IPS-20b (cell line): ENCODE results near the gene KRTAP5-7.
"Not testable (repeated sequence)": the region's sequence is repeated elsewhere in the genome, so short reads cannot be mapped to it uniquely, and the experiment has no call there.

Experiments
- H3K27ac ChIP-seq: one replicate; pipeline ENCODE4 v1.5.1; 2013; ENCODE audit warnings: low read length
- H3K27me3 ChIP-seq: 2 replicates; pipeline ENCODE4 v1.6.1; 2013; ENCODE audit warnings: mild to moderate bottlenecking, low read length, inconsistent platforms; ENCODE audit not compliant: insufficient read depth
- H3K36me3 ChIP-seq: 2 replicates; pipeline ENCODE4 v1.6.1; 2013; ENCODE audit warnings: low read depth, mild to moderate bottlenecking, inconsistent platforms, low read length, moderate library complexity; ENCODE audit not compliant: insufficient read depth
- H3K4me1 ChIP-seq: 2 replicates; pipeline ENCODE4 v1.6.1; 2013; ENCODE audit warnings: mild to moderate bottlenecking, control low read depth, inconsistent platforms, low read length, moderate library complexity; ENCODE audit not compliant: insufficient read depth
- H3K4me3 ChIP-seq: 2 replicates; pipeline ENCODE4 v1.5.1; 2013; ENCODE audit warnings: mild to moderate bottlenecking, low read length, inconsistent platforms
- H3K9ac ChIP-seq: 2 replicates; pipeline ENCODE4 v1.6.1; 2013; ENCODE audit warnings: low read depth, mild to moderate bottlenecking, inconsistent platforms, low read length, moderate library complexity
- H3K9me3 ChIP-seq: 2 replicates; pipeline ENCODE4 v1.6.1; 2013; ENCODE audit warnings: mild to moderate bottlenecking, low read depth, low read length, inconsistent platforms; ENCODE audit not compliant: insufficient read depth

Gene KRTAP5-7

DNA sequence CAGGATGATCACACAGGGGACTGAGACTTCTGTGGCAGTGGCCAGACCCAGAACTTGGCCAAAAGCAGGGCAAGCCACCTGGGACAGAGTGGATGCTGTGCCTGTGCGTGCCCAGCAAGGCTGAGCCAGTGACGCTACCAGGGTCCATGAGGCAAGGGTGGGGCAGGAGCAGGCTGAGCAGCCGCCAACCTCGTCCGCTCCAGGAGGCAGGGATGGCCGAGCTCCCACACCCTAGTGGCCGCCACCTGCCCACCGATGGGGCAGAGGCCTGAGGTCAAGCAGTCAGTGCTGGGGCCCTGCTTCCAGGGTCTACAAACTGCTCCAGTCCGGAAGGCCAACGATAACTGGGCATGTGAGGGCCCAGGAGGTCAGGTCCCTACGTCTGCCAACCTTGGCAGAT, 28.4 kb downstream of the KRTAP5-7 start:
- Histone ChIP-seq H3K4me1 (no peaks in the 10 kb centered on the region; the same call in 1 of the 2 replicates), H3K36me3 (no peaks in the 10 kb centered on the region), H3K9ac (no peak overlapping the region), H3K27me3 (no peaks in the 10 kb centered on the region), H3K4me3 (no peak overlapping the region), H3K27ac (no peak overlapping the region), H3K9me3 (no peaks in the 10 kb centered on the region)

DNA sequence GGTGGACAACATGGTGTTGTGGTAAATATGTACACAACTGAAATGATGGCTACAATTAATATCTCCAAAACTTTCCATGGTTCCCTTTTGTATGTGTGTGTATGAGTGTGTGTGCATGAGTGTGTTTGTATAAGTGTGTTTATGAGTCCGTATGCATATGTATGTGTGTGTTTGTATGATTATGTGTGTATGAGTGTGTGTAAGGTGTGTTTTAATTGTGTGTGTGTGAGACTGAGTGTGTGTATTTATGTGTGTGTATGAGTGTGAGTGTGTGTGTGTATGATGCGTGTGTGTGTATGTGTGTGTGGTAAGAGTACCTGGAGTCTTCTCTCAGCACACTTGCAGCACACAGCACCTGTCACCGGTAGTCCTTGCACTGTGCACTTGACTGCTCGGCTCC, 29.0 kb downstream of the KRTAP5-7 start:
- Histone ChIP-seq H3K9me3 (no peaks in the 10 kb centered on the region), H3K4me3 (no peak overlapping the region), H3K4me1 (no peaks in the 10 kb centered on the region), H3K27me3 (no peaks in the 10 kb centered on the region), H3K9ac (no peak overlapping the region), H3K27ac (no peak overlapping the region), H3K36me3 (no peaks in the 10 kb centered on the region)

DNA sequence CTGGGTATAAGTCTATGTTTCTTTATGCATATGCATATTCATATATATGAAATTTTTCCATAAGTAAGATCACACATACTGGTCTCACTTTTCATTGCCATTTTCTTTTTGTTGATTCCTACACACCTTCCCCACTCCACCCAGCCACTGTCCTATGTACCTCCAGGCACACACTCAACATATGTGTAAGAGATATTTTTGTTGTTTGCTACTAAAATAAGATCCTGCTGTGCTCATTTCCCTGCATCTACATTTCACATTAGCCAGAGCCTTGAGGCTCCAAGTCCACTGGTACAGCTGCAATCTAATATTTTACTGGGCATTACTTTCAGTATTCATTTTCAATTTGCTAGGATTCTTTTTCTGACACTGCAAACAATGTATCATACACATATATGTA, 30.2 kb downstream of the KRTAP5-7 start:
- Histone ChIP-seq H3K36me3 (no peaks in the 10 kb centered on the region), H3K27ac (no peak overlapping the region), H3K9ac (no peak overlapping the region), H3K4me3 (no peak overlapping the region), H3K4me1 (no peaks in the 10 kb centered on the region), H3K27me3 (no peaks in the 10 kb centered on the region), H3K9me3 (no peaks in the 10 kb centered on the region)

DNA sequence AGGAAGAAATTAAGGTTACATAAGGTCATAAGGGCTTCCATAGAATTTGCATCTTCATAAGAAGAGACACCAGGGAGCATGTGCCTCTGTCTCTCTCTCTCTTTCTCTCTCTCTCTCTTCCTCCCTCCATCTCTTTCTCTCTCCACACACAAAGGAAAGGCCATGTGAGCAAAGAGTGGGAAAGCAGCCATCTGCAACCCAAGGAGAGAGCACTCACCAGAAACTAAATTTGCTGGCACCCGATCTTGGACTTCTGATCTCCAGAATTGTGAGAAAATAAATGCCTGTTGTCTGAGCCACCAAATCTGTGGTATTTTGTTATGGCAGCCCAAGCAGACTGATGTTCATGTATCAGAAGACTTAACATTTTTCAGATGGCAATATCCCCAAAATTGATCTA, 31.9 kb downstream of the KRTAP5-7 start:
- H3K4me3 ChIP-seq, result no peak overlapping the region
- no peaks in the 10 kb centered on the region for H3K9me3 ChIP-seq
- H3K36me3 ChIP-seq, result no peaks in the 10 kb centered on the region
- H3K4me1 ChIP-seq, result peaks cover 2% of the 10 kb centered on the region; the same call in 1 of the 2 replicates
- H3K9ac ChIP-seq, result no peak overlapping the region
- no peaks in the 10 kb centered on the region for H3K27me3 ChIP-seq
- no peak overlapping the region for H3K27ac ChIP-seq

DNA sequence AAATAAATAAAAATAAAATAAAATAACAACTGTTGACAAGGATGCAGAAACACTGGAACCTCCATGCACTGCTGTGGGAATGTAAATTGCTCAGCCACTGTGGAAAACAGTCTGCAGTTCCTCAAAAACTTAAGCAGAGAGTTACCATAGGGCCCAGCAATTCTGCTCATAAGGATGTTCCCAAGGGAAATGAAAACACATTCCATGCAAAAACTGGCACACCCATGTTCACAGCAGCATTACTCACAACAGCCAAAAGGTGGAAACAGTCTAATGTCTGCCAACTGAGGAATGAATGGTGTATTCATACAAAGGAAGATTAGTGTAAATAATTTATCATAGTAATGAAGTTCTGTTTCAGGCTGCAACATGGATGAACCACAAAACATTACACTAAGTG, 35.1 kb downstream of the KRTAP5-7 start:
- Histone ChIP-seq H3K9me3 (no peaks in the 10 kb centered on the region), H3K27me3 (no peaks in the 10 kb centered on the region), H3K36me3 (no peaks in the 10 kb centered on the region), H3K27ac (no peak overlapping the region), H3K4me1 (peaks cover 3% of the 10 kb centered on the region; the same call in 1 of the 2 replicates), H3K9ac (no peak overlapping the region), H3K4me3 (no peak overlapping the region)

DNA sequence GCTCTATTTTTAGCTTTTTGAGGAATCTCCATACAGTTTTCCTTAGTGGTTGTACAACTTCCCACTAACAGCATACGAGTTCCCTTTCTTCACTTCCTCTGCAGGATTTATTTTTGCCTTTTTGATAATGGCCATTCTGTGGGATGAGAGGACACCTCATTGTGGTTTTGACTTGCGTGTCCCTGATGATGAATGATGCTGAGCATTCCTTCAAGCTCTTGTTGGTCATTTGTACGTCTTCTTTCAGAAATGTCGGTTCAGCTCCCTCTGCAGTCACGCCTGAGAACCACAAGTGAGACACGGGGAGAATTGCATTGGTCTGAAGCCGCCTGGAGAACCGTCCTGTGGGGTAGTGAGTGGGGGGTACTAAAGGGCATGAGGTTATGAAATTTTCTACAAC, 36.3 kb downstream of the KRTAP5-7 start:
- Histone ChIP-seq H3K4me1 (peaks cover 3% of the 10 kb centered on the region; the same call in 1 of the 2 replicates), H3K36me3 (no peaks in the 10 kb centered on the region), H3K9ac (no peak overlapping the region), H3K4me3 (no peak overlapping the region), H3K27ac (no peak overlapping the region), H3K27me3 (peaks cover 4% of the 10 kb centered on the region; the same call in 1 of the 2 replicates), H3K9me3 (no peaks in the 10 kb centered on the region)

DNA sequence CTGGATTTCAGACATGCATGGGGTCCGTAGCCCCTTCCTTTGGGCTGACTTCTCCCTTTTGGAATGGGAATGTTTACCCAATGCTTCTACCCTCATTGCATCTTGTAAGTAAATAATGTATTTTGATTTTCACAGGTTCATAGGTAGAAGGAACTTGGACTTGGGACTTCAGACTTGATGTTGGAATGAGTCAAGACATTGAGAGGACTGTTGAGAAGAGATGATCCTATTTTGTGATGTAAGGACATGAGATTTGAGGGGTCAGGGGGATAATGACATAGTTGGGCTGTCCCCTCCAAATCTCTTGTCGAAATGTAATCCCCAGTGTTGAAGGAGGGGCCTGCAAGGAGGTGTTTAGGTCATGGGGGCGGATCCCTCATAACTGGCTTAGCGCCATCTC, 37.4 kb downstream of the KRTAP5-7 start:
- Histone ChIP-seq H3K4me1 (peaks cover 3% of the 10 kb centered on the region; the same call in 1 of the 2 replicates), H3K27me3 (peaks cover 6% of the 10 kb centered on the region; the same call in 1 of the 2 replicates), H3K9ac (no peak overlapping the region), H3K9me3 (no peaks in the 10 kb centered on the region), H3K27ac (no peak overlapping the region), H3K36me3 (no peaks in the 10 kb centered on the region), H3K4me3 (no peak overlapping the region)

DNA sequence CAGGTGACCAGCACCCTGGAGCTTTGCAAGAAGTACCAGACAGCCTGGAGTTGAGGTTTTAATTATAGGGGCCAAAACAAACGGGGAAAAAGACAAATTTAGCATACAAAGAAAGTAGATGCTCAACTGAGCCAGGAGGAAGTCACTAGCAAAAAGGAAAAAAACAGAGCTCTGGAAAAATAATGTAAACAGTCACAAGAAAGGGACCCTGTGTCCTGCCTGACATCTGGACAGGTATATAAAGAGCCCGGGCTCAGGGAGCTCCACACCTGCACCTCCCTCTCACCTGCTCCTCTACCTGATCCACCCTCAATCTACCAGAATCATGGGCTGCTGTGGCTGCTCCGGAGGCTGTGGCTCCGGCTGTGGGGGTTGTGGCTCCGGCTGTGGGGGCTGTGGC, 38.2 kb downstream of the KRTAP5-7 start, which contains the start of gene KRTAP5-10:
Gene KRTAP5-10, plus strand, starts transcription at position 301 of the 400 bp plus-strand sequence. Its CDS starts 25 bp downstream, at position 326.
- Histone ChIP-seq H3K4me1 (peaks cover 3% of the 10 kb centered on the region; the same call in 1 of the 2 replicates), H3K9ac (no peak within 1 kb of the TSS), H3K36me3 (no peaks in the 10 kb centered on the region), H3K4me3 (no peak within 1 kb of the TSS), H3K27me3 (peaks cover 6% of the 10 kb centered on the region; the same call in 1 of the 2 replicates), H3K27ac (no peak within 1 kb of the TSS), H3K9me3 (no peaks in the 10 kb centered on the region)

DNA sequence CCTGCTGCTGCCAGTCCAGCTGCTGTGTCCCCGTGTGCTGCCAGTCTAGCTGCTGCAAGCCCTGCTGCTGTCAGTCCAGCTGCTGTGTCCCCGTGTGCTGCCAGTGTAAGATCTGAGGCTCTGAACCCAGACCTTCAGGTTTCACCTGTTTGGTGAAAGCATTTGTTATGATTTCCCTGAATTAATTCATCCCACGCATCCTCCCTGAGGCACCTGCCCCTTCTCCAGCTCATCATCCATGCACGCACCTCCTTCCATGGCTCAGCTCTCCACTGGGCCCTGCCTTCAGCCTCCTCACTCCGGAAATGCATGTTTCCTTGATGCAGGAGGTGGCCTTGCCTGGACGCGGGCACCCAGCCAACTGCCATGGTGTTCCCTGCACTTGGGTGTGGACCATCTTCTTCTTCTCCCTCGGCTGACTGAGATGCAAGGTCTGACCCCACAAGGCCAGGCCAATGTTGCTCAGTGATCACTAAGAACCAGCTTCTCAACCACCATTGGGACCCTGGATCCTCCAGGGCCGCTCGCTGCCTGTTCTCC, 39.1 kb downstream of the KRTAP5-7 start:
- H3K27me3 ChIP-seq, result peaks cover 6% of the 10 kb centered on the region; the same call in 1 of the 2 replicates
- no peak overlapping the region for H3K9ac ChIP-seq
- no peaks in the 10 kb centered on the region for H3K9me3 ChIP-seq
- no peak overlapping the region for H3K4me3 ChIP-seq
- H3K27ac ChIP-seq, result no peak overlapping the region
- no peaks in the 10 kb centered on the region for H3K36me3 ChIP-seq
- H3K4me1 ChIP-seq, result peaks cover 3% of the 10 kb centered on the region; the same call in 1 of the 2 replicates

DNA sequence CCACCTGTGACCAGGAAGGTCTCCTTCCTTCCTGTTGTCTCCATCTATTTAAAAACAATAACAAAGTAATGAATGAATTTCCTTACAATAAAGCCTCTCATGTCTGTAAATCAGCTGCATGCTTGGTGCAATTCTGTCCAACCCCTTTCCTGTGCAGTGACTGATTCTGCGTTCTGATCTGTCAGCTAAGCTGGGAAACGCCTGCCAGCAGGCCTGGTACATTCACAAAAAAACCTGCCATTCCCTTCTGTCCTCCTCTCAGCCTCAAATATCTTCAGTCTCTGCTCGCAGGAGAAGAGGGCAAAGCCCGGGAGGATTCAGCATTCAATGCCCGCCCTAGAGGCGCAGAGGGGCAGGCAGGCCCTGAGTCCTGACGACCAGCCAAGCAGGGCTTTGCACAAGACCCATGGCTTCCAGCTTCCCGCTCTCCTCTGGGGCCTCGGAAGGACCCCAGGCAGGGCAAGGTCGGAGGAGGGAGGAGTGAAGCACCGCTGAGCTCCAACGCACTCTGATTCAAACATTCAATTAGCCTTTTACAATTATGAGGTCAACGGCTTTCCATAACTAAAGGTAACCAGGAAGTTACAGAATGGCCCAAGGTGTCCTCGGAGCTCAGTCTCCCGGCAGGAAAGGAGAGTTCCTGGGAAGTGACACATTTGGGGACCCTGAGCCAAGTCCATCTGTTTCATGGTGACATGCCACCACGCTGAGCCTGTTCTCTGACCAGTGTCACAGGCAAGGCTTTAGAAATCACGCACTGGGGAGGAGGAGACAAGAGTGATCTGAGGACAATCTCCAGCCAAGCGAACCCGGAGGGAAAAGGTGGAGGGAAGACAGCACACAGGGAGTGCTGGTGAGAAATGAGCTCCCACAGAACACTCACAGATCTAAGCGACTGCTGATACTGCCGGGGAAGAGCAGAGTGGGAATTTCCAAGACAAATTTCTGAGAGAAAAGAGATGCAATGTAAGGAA, 39.8 kb downstream of the KRTAP5-7 start:
- not testable (repeated sequence) for H3K4me1 ChIP-seq, H3K9ac ChIP-seq, H3K27me3 ChIP-seq, H3K9me3 ChIP-seq, H3K4me3 ChIP-seq, H3K36me3 ChIP-seq, H3K27ac ChIP-seq

DNA sequence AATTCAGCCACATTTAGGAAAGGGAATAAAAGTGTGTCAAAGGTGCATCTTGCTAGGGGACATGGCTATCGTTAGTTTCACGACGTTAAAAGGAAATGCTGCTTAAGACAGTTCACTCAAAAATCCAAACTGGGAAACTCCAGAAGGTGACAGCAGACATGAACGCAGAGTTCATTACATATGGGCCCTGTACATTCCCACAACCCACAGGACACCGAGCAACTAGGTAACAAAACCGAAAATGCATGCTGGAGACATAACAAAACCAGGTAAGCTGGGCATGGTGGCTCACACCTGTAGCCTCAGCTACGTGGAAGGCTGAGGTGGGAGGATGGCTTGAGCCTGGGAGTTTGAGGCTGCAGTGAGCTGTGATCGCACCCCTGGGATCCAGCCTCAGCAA, 40.6 kb downstream of the KRTAP5-7 start:
- not testable (repeated sequence) for H3K27me3 ChIP-seq, H3K4me3 ChIP-seq, H3K9ac ChIP-seq, H3K9me3 ChIP-seq, H3K27ac ChIP-seq, H3K36me3 ChIP-seq, H3K4me1 ChIP-seq
